COLO668 (cell line): ENCODE data around the gene GRB2.
"Not testable (repeated sequence)": the region's sequence is repeated elsewhere in the genome, so short reads cannot be mapped to it uniquely, and the experiment has no call there.

Source experiments
- DNase-seq: peaks from one replicate; lab custom pipeline; 2025; ENCODE audit not compliant: unreplicated experiment; lab: John Stamatoyannopoulos, UW

Gene GRB2

GRCh38 chr17:75388476-75389030, 16.9 kb downstream of the GRB2 start:
- no peak for DNase-seq

GRCh38 chr17:75387771-75388170, 17.7 kb downstream of the GRB2 start:
- no peak for DNase-seq

- no peak for DNase-seq
Observed at GRCh38 chr17:75386430-75386829, 19.0 kb downstream of the GRB2 start.

GRCh38 chr17:75384751-75385150, 20.7 kb downstream of the GRB2 start:
- no peak for DNase-seq

GRCh38 chr17:75383842-75384195, 21.7 kb downstream of the GRB2 start:
- no peak for DNase-seq

- DNase-seq, result no peak
Observed at GRCh38 chr17:75380750-75381149, 24.7 kb downstream of the GRB2 start.

GRCh38 chr17:75380315-75380714, 25.2 kb downstream of the GRB2 start:
- DNase-seq, result no peak

GRCh38 chr17:75379426-75379825, 26.1 kb downstream of the GRB2 start:
- DNase-seq, result not testable (repeated sequence)

- no peak for DNase-seq
Observed at GRCh38 chr17:75373280-75373679, 32.2 kb downstream of the GRB2 start.

- DNase-seq, result no peak
Observed at GRCh38 chr17:75371981-75372380, 33.5 kb downstream of the GRB2 start.

GRCh38 chr17:75371339-75371738, 34.1 kb downstream of the GRB2 start:
- DNase-seq, result no peak

- DNase-seq, result no peak
Observed at GRCh38 chr17:75370286-75370915, 35.1 kb downstream of the GRB2 start.

- not testable (repeated sequence) for DNase-seq
Observed at GRCh38 chr17:75367838-75368789, 37.4 kb downstream of the GRB2 start.

- no peak for DNase-seq
Observed at GRCh38 chr17:75367312-75367711, 38.2 kb downstream of the GRB2 start.

- DNase-seq, result no peak
Observed at GRCh38 chr17:75366432-75366831, 39.0 kb downstream of the GRB2 start.

- no peak for DNase-seq
Observed at GRCh38 chr17:75365931-75366275, 39.6 kb downstream of the GRB2 start.

GRCh38 chr17:75365009-75365930, 40.2 kb downstream of the GRB2 start:
- no peak for DNase-seq

- no peak for DNase-seq
Observed at GRCh38 chr17:75364078-75364477, 41.4 kb downstream of the GRB2 start.

GRCh38 chr17:75361996-75362395, 43.5 kb downstream of the GRB2 start:
- DNase-seq, result no peak

- no peak for DNase-seq
Observed at GRCh38 chr17:75361344-75361743, 44.1 kb downstream of the GRB2 start.

- DNase-seq, result no peak
Observed at GRCh38 chr17:75356260-75356937, 49.1 kb downstream of the GRB2 start.
